Neural crest cell (in vitro differentiated cells): Measurements from ENCODE around the gene ABTB2. TPM values are rescaled to one million over a fixed set of nuclear protein-coding genes. Genes with fewer than 3 reads are reported as not detected.

Source experiments
- DNase-seq: peaks from one replicate; pipeline ENCODE4 v3.0.0; 2021; ENCODE audit warnings: low read depth, mixed read lengths, low spot score
- H3K27ac Mint-ChIP-seq: one replicate; pipeline ENCODE4 v1.8.0; 2021; ENCODE audit warnings: mild to moderate bottlenecking, mixed read lengths; ENCODE audit not compliant: unreplicated experiment
- H3K27me3 Mint-ChIP-seq: 2 replicates; pipeline ENCODE4 v1.8.0; 2021; ENCODE audit warnings: low read depth, mild to moderate bottlenecking, mixed read lengths
- H3K36me3 Mint-ChIP-seq: 2 replicates; pipeline ENCODE4 v1.8.0; 2021; ENCODE audit warnings: low read depth, mild to moderate bottlenecking, mixed read lengths
- H3K4me1 Mint-ChIP-seq: 2 replicates; pipeline ENCODE4 v1.8.0; 2021; ENCODE audit warnings: mixed read lengths
- H3K4me3 Mint-ChIP-seq: one replicate; pipeline ENCODE4 v1.8.0; 2021; ENCODE audit warnings: mild to moderate bottlenecking, mixed read lengths
- H3K9me3 Mint-ChIP-seq: 2 replicates; pipeline ENCODE4 v1.8.0; 2021; ENCODE audit warnings: mixed read lengths
- total RNA-seq: library from RNA; stranded (reverse); gene quantifications from 2 replicates; pipeline ENCODE4 v1.2.1, GENCODE V29; 2021
- TF ChIP-seq, protein P1 (sequence below): fragments of 200-600 bp; sonication (generic); conservative IDR thresholded peaks from 2 replicates; pipeline ENCODE4 v1.5.0; 2021; ENCODE audit warnings: antibody characterized with exemption, mild to moderate bottlenecking

Gene ABTB2
- total RNA-seq, 1 donor from 2014 or later, result 3.0 TPM

DNA sequence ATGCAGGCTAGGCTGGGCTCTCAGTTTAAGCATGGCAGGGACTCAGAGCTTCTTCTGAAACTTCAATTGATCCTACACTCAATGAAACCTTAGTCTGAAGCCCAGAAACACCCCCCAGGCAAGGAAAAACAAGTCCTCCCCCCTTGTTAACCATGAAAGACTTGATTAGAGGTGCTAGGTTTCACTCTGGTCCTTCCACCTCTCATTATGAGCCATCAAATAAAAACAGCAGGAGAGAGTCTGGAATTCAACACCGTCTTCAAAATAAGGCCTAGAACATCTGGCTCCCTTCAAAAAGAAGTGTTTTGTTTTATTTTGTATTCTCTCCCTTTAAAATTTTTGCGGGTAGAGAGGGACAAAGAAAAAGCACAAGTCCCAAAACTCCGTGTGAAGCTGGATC, 156.7 kb downstream of the ABTB2 start:
- H3K27ac Mint-ChIP-seq, result no peak overlapping the region
- no peak overlapping the region for H3K4me3 Mint-ChIP-seq
- H3K9me3 Mint-ChIP-seq, result no peaks in the 10 kb centered on the region
- H3K36me3 Mint-ChIP-seq, result no peaks in the 10 kb centered on the region
- no peaks in the 10 kb centered on the region for H3K27me3 Mint-ChIP-seq
- TF ChIP-seq, protein P1, sequence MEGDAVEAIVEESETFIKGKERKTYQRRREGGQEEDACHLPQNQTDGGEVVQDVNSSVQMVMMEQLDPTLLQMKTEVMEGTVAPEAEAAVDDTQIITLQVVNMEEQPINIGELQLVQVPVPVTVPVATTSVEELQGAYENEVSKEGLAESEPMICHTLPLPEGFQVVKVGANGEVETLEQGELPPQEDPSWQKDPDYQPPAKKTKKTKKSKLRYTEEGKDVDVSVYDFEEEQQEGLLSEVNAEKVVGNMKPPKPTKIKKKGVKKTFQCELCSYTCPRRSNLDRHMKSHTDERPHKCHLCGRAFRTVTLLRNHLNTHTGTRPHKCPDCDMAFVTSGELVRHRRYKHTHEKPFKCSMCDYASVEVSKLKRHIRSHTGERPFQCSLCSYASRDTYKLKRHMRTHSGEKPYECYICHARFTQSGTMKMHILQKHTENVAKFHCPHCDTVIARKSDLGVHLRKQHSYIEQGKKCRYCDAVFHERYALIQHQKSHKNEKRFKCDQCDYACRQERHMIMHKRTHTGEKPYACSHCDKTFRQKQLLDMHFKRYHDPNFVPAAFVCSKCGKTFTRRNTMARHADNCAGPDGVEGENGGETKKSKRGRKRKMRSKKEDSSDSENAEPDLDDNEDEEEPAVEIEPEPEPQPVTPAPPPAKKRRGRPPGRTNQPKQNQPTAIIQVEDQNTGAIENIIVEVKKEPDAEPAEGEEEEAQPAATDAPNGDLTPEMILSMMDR, result no peak
- DNase-seq, result no peak
- H3K4me1 Mint-ChIP-seq, result peaks cover 12% of the 10 kb centered on the region

DNA sequence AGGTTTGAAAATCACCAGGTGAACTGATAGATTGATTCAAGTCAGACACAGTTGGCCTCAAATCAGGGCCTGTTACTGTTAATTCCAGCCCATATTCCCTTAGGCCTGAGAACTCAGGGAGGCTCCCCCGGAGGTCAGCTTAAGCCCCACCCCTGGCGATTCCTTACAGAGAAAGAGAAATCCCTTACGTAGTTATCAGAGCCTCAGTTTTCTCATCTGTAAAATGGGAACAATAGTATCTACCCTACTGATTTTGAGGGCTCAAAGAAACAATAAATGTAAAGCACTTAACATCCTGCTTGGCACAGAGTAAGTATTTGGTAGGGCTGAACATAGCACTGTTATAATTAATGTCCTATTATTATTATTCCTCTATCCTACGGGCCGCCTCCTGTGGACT, 158.3 kb downstream of the ABTB2 start:
- Mint-ChIP-seq H3K4me1 (peaks cover 12% of the 10 kb centered on the region), H3K4me3 (no peak overlapping the region)

DNA sequence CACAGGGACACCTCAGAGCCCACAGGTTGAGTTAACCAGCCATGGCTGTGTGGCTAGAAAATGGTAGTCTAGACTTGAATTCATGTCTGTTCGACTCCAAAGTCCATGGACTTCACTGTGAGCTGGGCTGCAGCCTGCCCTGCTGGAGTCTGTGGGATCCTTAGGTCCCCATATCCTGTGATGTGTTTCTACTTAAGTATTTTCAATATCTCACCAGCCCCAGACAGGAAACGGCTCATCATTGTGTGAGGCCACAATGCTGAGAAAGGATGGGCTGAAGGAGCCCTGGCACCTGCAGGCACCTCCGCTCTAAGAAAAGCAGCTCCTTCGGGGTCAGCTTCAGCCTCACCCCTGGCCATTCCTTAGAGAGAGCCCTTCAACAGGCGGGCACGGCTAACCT, 159.3 kb downstream of the ABTB2 start:
- Mint-ChIP-seq H3K9me3 (no peaks in the 10 kb centered on the region), H3K27ac (no peak overlapping the region), H3K4me1 (peaks cover 12% of the 10 kb centered on the region), H3K36me3 (no peaks in the 10 kb centered on the region), H3K27me3 (no peaks in the 10 kb centered on the region), H3K4me3 (no peak overlapping the region)
- TF ChIP-seq, protein P1, result no peak
- DNase-seq, result no peak

More for the DNA sequence above, 158.3 kb downstream of the ABTB2 start:
- H3K27ac Mint-ChIP-seq, result no peak overlapping the region
- no peaks in the 10 kb centered on the region for H3K36me3 Mint-ChIP-seq
- TF ChIP-seq, protein P1, result no peak
- DNase-seq, result no peak
- no peaks in the 10 kb centered on the region for H3K9me3 Mint-ChIP-seq
- H3K27me3 Mint-ChIP-seq, result no peaks in the 10 kb centered on the region

DNA sequence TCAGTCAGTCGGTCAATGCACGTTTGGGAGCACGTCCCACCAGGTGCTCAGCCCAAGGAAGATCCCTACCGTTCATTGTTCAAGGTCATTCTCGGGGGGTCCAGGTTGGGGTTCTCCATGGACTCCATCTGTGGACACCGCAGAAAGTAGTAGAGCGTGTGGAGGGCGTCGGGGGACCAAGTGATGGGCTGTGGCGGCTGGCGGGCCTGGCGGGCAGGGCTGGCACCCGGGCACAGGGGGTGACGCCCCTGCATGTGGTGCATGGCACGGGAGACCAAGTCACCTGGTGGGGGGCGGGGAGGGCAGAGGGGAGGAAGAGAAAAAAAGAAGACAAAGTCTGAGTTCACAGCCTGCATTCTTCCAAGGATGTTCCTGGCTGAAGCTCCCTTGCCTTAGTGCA, 160.6 kb downstream of the ABTB2 start:
- no peak for DNase-seq
- no peaks in the 10 kb centered on the region for H3K36me3 Mint-ChIP-seq
- no peaks in the 10 kb centered on the region for H3K27me3 Mint-ChIP-seq
- no peak overlapping the region for H3K4me3 Mint-ChIP-seq
- no peak overlapping the region for H3K27ac Mint-ChIP-seq
- H3K4me1 Mint-ChIP-seq, result peaks cover 17% of the 10 kb centered on the region
- H3K9me3 Mint-ChIP-seq, result no peaks in the 10 kb centered on the region
- TF ChIP-seq, protein P1, result no peak

DNA sequence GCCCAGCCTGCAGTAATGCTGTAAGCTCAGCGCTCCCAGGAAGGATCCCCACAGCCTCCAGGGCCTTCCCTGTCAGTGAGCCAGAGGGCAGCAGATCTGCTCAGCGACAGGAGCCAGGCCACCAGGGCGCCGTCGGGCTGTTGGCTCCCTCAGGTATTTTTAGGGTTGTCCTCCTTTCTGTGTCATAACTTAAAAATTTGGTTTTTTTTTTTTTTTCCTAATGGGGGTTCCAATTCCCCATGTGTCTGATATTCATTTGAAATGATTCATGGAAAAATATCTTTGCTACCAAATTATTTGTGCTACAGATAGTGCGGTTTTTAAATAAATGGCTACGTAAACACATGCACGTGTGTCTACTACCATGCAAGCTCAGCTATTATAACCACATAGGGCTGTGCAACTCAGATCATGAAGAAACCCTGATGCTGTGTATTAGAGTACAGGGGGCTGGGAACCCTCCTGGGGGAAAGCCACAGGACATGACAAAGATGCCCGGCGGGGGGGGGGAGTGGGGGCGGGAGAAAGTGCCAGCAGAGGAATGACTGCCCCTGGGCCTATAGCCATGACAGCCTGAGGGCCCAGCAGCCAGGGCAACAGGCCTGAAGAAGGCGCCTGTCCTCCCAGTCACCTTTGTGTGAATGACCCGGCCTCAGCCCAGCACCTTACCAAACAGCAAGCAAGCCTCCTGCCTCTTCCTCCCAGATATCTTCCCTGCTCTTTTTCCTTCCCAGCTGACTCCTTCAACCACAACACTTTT, 163.1 kb downstream of the ABTB2 start:
- Mint-ChIP-seq H3K27ac (no peak overlapping the region), H3K4me3 (no peak overlapping the region)

More for the DNA sequence above, 163.1 kb downstream of the ABTB2 start:
- Mint-ChIP-seq H3K4me1 (peaks cover 28% of the 10 kb centered on the region), H3K9me3 (no peaks in the 10 kb centered on the region), H3K27me3 (no peaks in the 10 kb centered on the region), H3K36me3 (no peaks in the 10 kb centered on the region)
- TF ChIP-seq, protein P1, result no peak
- no peak for DNase-seq
